ENCODE data around the gene ETV2. TPM values are rescaled to one million over a fixed set of nuclear protein-coding genes. Genes with fewer than 3 reads are reported as not detected.
"Not testable (repeated sequence)": the region's sequence is repeated elsewhere in the genome, so short reads cannot be mapped to it uniquely, and the experiment has no call there.

Gene ETV2
- under 1 TPM in 1 of 4 donors, not detected in 3; 0.23 TPM for total RNA-seq

GRCh38 chr19:35641515-35642151 is at the start of gene ETV2:
Gene ETV2, plus strand, starts transcription at chr19:35641745. Its CDS starts 716 bp downstream, at chr19:35642461.
- Histone ChIP-seq H3K36me3 (peaks cover 0 to 15% of the 10 kb centered on the region in 2 donors), H3K4me3 (no peak within 1 kb of the TSS), H3K9me3 (no peaks in the 10 kb centered on the region), H3K4me1 (peaks cover 0 to 13% of the 10 kb centered on the region in 2 donors), H3K27me3 (no peaks in the 10 kb centered on the region), H3K27ac (no peak within 1 kb of the TSS)
- no peak for TF ChIP-seq POLR2A (IDR thresholded peaks at IDR 0.05)
- TF ChIP-seq CTCF (IDR thresholded peaks at IDR 0.05 in 4 of 5, conservative IDR thresholded peaks at IDR 0.05 in 1 of 5), result no peak
- in situ Hi-C loops (cut with MboI; ENCODE audit: low sequenced_read_pairs in 4 of 4) (no loop called here), intact Hi-C loops (cut with DNase I; ENCODE audit: low total_unique reads) (no loop called here)
- DNase-seq (no peak), ATAC-seq (no peak)

GRCh38 chr19:35592226-35592625 is 49.3 kb upstream of the ETV2 start:
- intact Hi-C loops (cut with DNase I; ENCODE audit: low total_unique reads), result no loop called here
- TF ChIP-seq CTCF (IDR thresholded peaks at IDR 0.05 in 4 of 5, conservative IDR thresholded peaks at IDR 0.05 in 1 of 5) (peak in 1 of 5 experiments; percentile 21), POLR2A (IDR thresholded peaks at IDR 0.05) (no peak)
- no peaks in the 10 kb centered on the region for H3K4me1 ChIP-seq
- DNase-seq, result no peak
- H3K9me3 ChIP-seq, result no peaks in the 10 kb centered on the region
- no peak overlapping the region for H3K4me3 ChIP-seq
- ATAC-seq, result no peak
- peaks cover 0 to 6% (median 2%) of the 10 kb centered on the region in 3 donors for H3K27me3 ChIP-seq
- no peak overlapping the region for H3K27ac ChIP-seq
- no peaks in the 10 kb centered on the region for H3K36me3 ChIP-seq
- in situ Hi-C loops (cut with MboI; ENCODE audit: low sequenced_read_pairs in 4 of 4), result no loop called here

- H3K36me3 ChIP-seq; H3K27me3 ChIP-seq; in situ Hi-C loops (cut with MboI; ENCODE audit: low sequenced_read_pairs in 4 of 4); H3K27ac ChIP-seq; DNase-seq; H3K4me3 ChIP-seq; H3K4me1 ChIP-seq; H3K9me3 ChIP-seq; ATAC-seq; intact Hi-C loops (cut with DNase I; ENCODE audit: low total_unique reads): not testable (repeated sequence)
Measured at GRCh38 chr19:35595026-35595425, 46.5 kb upstream of the ETV2 start.

GRCh38 chr19:35595928-35596327 is 45.6 kb upstream of the ETV2 start:
- DNase-seq (no peak), ATAC-seq (no peak)
- H3K27me3 ChIP-seq, result peaks cover 0 to 6% (median 2%) of the 10 kb centered on the region in 3 donors
- H3K9me3 ChIP-seq, result no peaks in the 10 kb centered on the region
- no peaks in the 10 kb centered on the region for H3K36me3 ChIP-seq
- H3K27ac ChIP-seq, result no peak overlapping the region
- in situ Hi-C loops (cut with MboI; ENCODE audit: low sequenced_read_pairs in 4 of 4), result no loop called here
- H3K4me3 ChIP-seq, result no peak overlapping the region
- no peaks in the 10 kb centered on the region for H3K4me1 ChIP-seq
- TF ChIP-seq CTCF (IDR thresholded peaks at IDR 0.05 in 4 of 5, conservative IDR thresholded peaks at IDR 0.05 in 1 of 5) (no peak), POLR2A (IDR thresholded peaks at IDR 0.05) (no peak)
- intact Hi-C loops (cut with DNase I; ENCODE audit: low total_unique reads), result no loop called here

- no peak for DNase-seq
- Histone ChIP-seq H3K27ac (no peak overlapping the region), H3K36me3 (no peaks in the 10 kb centered on the region), H3K9me3 (no peaks in the 10 kb centered on the region), H3K4me1 (no peaks in the 10 kb centered on the region), H3K4me3 (no peak overlapping the region), H3K27me3 (peaks cover 0 to 6% (median 2%) of the 10 kb centered on the region in 3 donors)
- in situ Hi-C loops (cut with MboI; ENCODE audit: low sequenced_read_pairs in 4 of 4), result no loop called here
- TF ChIP-seq POLR2A (IDR thresholded peaks at IDR 0.05) (no peak), CTCF (IDR thresholded peaks at IDR 0.05 in 4 of 5, conservative IDR thresholded peaks at IDR 0.05 in 1 of 5) (no peak)
- intact Hi-C loops (cut with DNase I; ENCODE audit: low total_unique reads), result no loop called here
- ATAC-seq, result no peak
Measured at GRCh38 chr19:35596366-35596999, 45.1 kb upstream of the ETV2 start.
